HepG2 (cell line): Measurements from ENCODE around the gene PHRF1. TPM values are rescaled to one million over a fixed set of nuclear protein-coding genes. Genes with fewer than 3 reads are reported as not detected.

Experiments
- ATM ChIP-seq: fragments of 450-650 bp; IDR thresholded peaks from 2 replicates; pipeline ENCODE4 v1.7.1; 2017; ENCODE audit warnings: mild to moderate bottlenecking, borderline replicate concordance
- CBX2 ChIP-seq, 2 experiments: fragments of 200-600 bp in 1 of 2; sonication (generic); formaldehyde crosslinking in 1 of 2; IDR thresholded peaks; 2 replicates each; pipeline versions ENCODE4 v1.7.0 to v1.8.1; 2018 to 2022; ENCODE audit warnings: low read depth in 2 of 2, low read length in 1 of 2, mild to moderate bottlenecking in 1 of 2, missing genetic modification reagents in 1 of 2
- CHCHD3 ChIP-seq: sonication (generic); formaldehyde crosslinking; IDR thresholded peaks from 2 replicates; pipeline ENCODE4 v1.8.0; 2022; ENCODE audit warnings: mild to moderate bottlenecking, missing genetic modification reagents, moderate library complexity
- CREM ChIP-seq, 2 experiments: sonication (generic) in 1 of 2; formaldehyde crosslinking in 1 of 2; IDR thresholded peaks; 2 replicates each; pipeline versions ENCODE4 v1.4.0 to v1.6.1; 2016 to 2020; ENCODE audit warnings: antibody characterized with exemption in 1 of 2, mild to moderate bottlenecking in 1 of 2, missing genetic modification reagents in 1 of 2
- MATR3 ChIP-seq: sonication (generic); formaldehyde crosslinking; IDR thresholded peaks from 2 replicates; pipeline ENCODE4 v1.4.0; 2020; ENCODE audit warnings: missing genetic modification reagents
- MBNL3 ChIP-seq: fragments of 250-450 bp; sonication (Bioruptor Pico); conservative IDR thresholded peaks from 2 replicates; pipeline ENCODE4 v1.8.0; 2022; ENCODE audit warnings: mild to moderate bottlenecking, inconsistent platforms
- PHB2 ChIP-seq: fragments of 450-650 bp; IDR thresholded peaks from 2 replicates; pipeline ENCODE4 v1.6.1; 2018; ENCODE audit not compliant: partially characterized antibody
- RNF219 ChIP-seq: sonication (generic); formaldehyde crosslinking; IDR thresholded peaks from 2 replicates; pipeline ENCODE4 v1.5.0; 2020; ENCODE audit warnings: mild to moderate bottlenecking, missing genetic modification reagents
- SPEN ChIP-seq: sonication (generic); formaldehyde crosslinking; IDR thresholded peaks from 2 replicates; pipeline ENCODE4 v1.5.1; 2020; ENCODE audit warnings: low read depth, mild to moderate bottlenecking, missing genetic modification reagents
- TRIM22 ChIP-seq: fragments of 450-650 bp; IDR thresholded peaks from 2 replicates; pipeline ENCODE4 v1.6.1; 2017
- XBP1 ChIP-seq: sonication (generic); formaldehyde crosslinking; IDR thresholded peaks from 2 replicates; pipeline ENCODE4 v1.5.0; 2020; ENCODE audit warnings: missing genetic modification reagents
- ZBTB38 ChIP-seq: sonication (generic); formaldehyde crosslinking; IDR thresholded peaks from 2 replicates; pipeline ENCODE4 v1.5.1; 2020; ENCODE audit warnings: mild to moderate bottlenecking, missing genetic modification reagents
- ZBTB43 ChIP-seq: sonication (generic); formaldehyde crosslinking; conservative IDR thresholded peaks from 2 replicates; pipeline ENCODE4 v1.4.0; 2020; ENCODE audit warnings: missing genetic modification reagents
- ZNF274 ChIP-seq: sonication (generic); formaldehyde crosslinking; IDR thresholded peaks from 2 replicates; pipeline ENCODE4 v1.5.1; 2020; ENCODE audit warnings: mild to moderate bottlenecking, missing genetic modification reagents
- ZNF350 ChIP-seq: sonication (generic); formaldehyde crosslinking; IDR thresholded peaks from 2 replicates; pipeline ENCODE4 v1.4.0; 2020; ENCODE audit warnings: mild to moderate bottlenecking, low read depth, missing genetic modification reagents, borderline replicate concordance
- ZNF460 ChIP-seq: sonication (generic); formaldehyde crosslinking; IDR thresholded peaks from 2 replicates; pipeline ENCODE4 v1.5.1; 2020; ENCODE audit warnings: missing genetic modification reagents, mild to moderate bottlenecking, borderline replicate concordance
- ZNF597 ChIP-seq: sonication (generic); formaldehyde crosslinking; IDR thresholded peaks from 2 replicates; pipeline ENCODE4 v1.5.0; 2020; ENCODE audit warnings: missing genetic modification reagents
- ZNF639 ChIP-seq: conservative IDR thresholded peaks from 2 replicates; pipeline ENCODE4 v1.6.1; 2018; ENCODE audit warnings: missing genetic modification reagents
- ZNF704 ChIP-seq: sonication (generic); formaldehyde crosslinking; IDR thresholded peaks from 2 replicates; pipeline ENCODE4 v1.8.1; 2023; ENCODE audit warnings: mild to moderate bottlenecking, inconsistent platforms, moderate library complexity, missing genetic modification reagents, borderline replicate concordance
- polyA plus RNA-seq, 8 experiments: library from polyadenylated mRNA; depleted of rRNA in 3 of 8; stranded (reverse) in 7 of 8; unstranded in 1 of 8; fragments of >200 nt; fragmentation: Illumina TruSeq in 4 of 8; extraction: Trizol in 4 of 8; gene quantifications; 2 replicates each; pipeline versions ENCODE4 v1.2.1 to v1.2.3, GENCODE V29; 2011 to 2016; ENCODE audit warnings: low read depth in 4 of 8, missing spikeins in 1 of 8, mixed read lengths in 1 of 8; ENCODE audit not compliant: insufficient read depth in 1 of 8
- total RNA-seq, 5 experiments: library from RNA; depleted of rRNA; stranded (reverse); fragments of >200 nt; fragmentation: Illumina TruSeq; extraction: Trizol; gene quantifications; 2 replicates each; pipeline ENCODE4 v1.2.3, GENCODE V29; 2016; ENCODE audit warnings: low read depth in 1 of 5

PHRF1 gene
- total and polyA plus RNA-seq, 2 of the 13 experiments (the other 11 are each of a cell fraction or from before 2014, with no cell fraction given) = 8.2 to 16.7 TPM

- 0 out of 2 replicates have a peak, but pooled peaks have one; percentile 41 for TF ChIP-seq ZNF639 (CRISPR knock-in tag)
- no peak for TF ChIP-seq ZBTB38 (CRISPR knock-in tag)
- TF ChIP-seq ZNF597 (CRISPR knock-in tag) = no peak
- TF ChIP-seq MBNL3 (CRISPR knock-in tag) = no peak
- no peak for TF ChIP-seq ATM
- peak; percentile 48; the same call in 1 of the 2 replicates for TF ChIP-seq ZNF350
- no peak for TF ChIP-seq TRIM22
- TF ChIP-seq CREM (IDR thresholded peaks at IDR 0.05) = no peak
- no peak for TF ChIP-seq CREM (CRISPR knock-in tag; IDR thresholded peaks at IDR 0.05)
- TF ChIP-seq ZNF274 = no peak
- TF ChIP-seq ZNF704 (CRISPR knock-in tag) = no peak
- TF ChIP-seq RNF219 (CRISPR knock-in tag) = no peak
- TF ChIP-seq CHCHD3 = no peak
- TF ChIP-seq PHB2 = no peak
- peak; percentile 39 for TF ChIP-seq SPEN (CRISPR knock-in tag)
- TF ChIP-seq MATR3 (CRISPR knock-in tag) = no peak
- no peak for TF ChIP-seq ZBTB43
- no peak for TF ChIP-seq CBX2 (IDR thresholded peaks at IDR 0.05; ENCODE audit: low read depth, low read length)
- no peak for TF ChIP-seq CBX2 (CRISPR knock-in tag; IDR thresholded peaks at IDR 0.05; ENCODE audit: low read depth)
- TF ChIP-seq XBP1 (CRISPR knock-in tag) = no peak
- no peak for TF ChIP-seq ZNF460 (CRISPR knock-in tag)
Measured at GRCh38 chr11:560305-561147, 15.7 kb upstream of the PHRF1 start, which contains the start of the genes LMNTD2 and RASSF7 (continued).
